ENCODE results near the gene GRID2.
A peak's percentile ranks its signal among the peaks of the same experiment; 100 is the strongest.

Gene GRID2

GRCh38 chr4:93693141-93693540 is 1389.4 kb downstream of the GRID2 start:
- no peak for TF ChIP-seq CTCF (IDR thresholded peaks at IDR 0.05; ENCODE audit: control insufficient read depth, extremely low read depth, insufficient read depth)
- no peak overlapping the region for H3K4me3 ChIP-seq (ENCODE audit: low read depth, low read length)
- DNase-seq (ENCODE audit: low read depth), result no peak

- H3K4me3 ChIP-seq (ENCODE audit: low read depth, low read length), result no peak overlapping the region
- DNase-seq (ENCODE audit: low read depth), result no peak
- TF ChIP-seq CTCF (IDR thresholded peaks at IDR 0.05; ENCODE audit: control insufficient read depth, extremely low read depth, insufficient read depth), result no peak
These were observed 1394.9 kb downstream of the GRID2 start for GRCh38 chr4:93698686-93699085.

GRCh38 chr4:93700571-93700970 is 1396.8 kb downstream of the GRID2 start:
- no peak for TF ChIP-seq CTCF (IDR thresholded peaks at IDR 0.05; ENCODE audit: control insufficient read depth, extremely low read depth, insufficient read depth)
- no peak for DNase-seq (ENCODE audit: low read depth)
- no peak overlapping the region for H3K4me3 ChIP-seq (ENCODE audit: low read depth, low read length)

GRCh38 chr4:93710101-93710846 is 1406.5 kb downstream of the GRID2 start:
- H3K4me3 ChIP-seq (ENCODE audit: low read depth, low read length), result no peak overlapping the region
- TF ChIP-seq CTCF (IDR thresholded peaks at IDR 0.05; ENCODE audit: control insufficient read depth, extremely low read depth, insufficient read depth), result peak; percentile 62
- DNase-seq (ENCODE audit: low read depth), result peak; percentile 11

GRCh38 chr4:93710847-93711430 is 1407.2 kb downstream of the GRID2 start:
- no peak for DNase-seq (ENCODE audit: low read depth)
- no peak overlapping the region for H3K4me3 ChIP-seq (ENCODE audit: low read depth, low read length)
- TF ChIP-seq CTCF (IDR thresholded peaks at IDR 0.05; ENCODE audit: control insufficient read depth, extremely low read depth, insufficient read depth), result no peak

GRCh38 chr4:93718233-93718632 is 1414.5 kb downstream of the GRID2 start:
- no peak overlapping the region for H3K4me3 ChIP-seq (ENCODE audit: low read depth, low read length)
- TF ChIP-seq CTCF (IDR thresholded peaks at IDR 0.05; ENCODE audit: control insufficient read depth, extremely low read depth, insufficient read depth), result no peak
- no peak for DNase-seq (ENCODE audit: low read depth)

Data from LNCaP clone FGC (cell line).